HG03039 (cell line): Measurements from ENCODE around the gene JAKMIP2.

Experiments
- ATAC-seq: cut with Tn5 transposase; IDR thresholded peaks from one replicate; pipeline ENCODE4 v1.9.1; 2021; ENCODE audit warnings: mild to moderate bottlenecking, moderate library complexity; ENCODE audit not compliant: unreplicated experiment

The JAKMIP2 gene

GRCh38 chr5:147704544-147704943 lies 78.0 kb downstream of the JAKMIP2 start:
- ATAC-seq = no peak

DNA sequence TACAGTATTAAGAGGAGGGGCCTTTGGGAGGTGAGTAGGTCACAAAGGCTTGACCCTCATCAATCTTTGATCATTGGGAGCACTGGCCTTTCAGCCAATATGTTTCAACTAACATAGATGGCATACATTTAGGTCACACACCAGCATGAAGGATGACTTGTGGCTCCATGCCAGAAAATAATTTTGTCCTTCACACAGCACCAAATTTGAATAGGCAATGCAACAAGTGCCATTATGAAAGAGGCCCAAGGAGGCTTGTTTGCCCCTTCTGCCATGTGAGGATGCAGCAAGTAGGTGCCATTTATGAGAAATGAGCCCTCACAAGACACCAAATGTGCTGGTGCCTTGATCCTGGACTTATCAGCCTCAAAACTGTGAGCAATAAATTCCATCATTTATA lies 81.1 kb downstream of the JAKMIP2 start:
- no peak for ATAC-seq

- ATAC-seq = no peak
Measured at GRCh38 chr5:147699496-147700088, 82.9 kb downstream of the JAKMIP2 start.

GRCh38 chr5:147697380-147697779 lies 85.1 kb downstream of the JAKMIP2 start:
- no peak for ATAC-seq

DNA sequence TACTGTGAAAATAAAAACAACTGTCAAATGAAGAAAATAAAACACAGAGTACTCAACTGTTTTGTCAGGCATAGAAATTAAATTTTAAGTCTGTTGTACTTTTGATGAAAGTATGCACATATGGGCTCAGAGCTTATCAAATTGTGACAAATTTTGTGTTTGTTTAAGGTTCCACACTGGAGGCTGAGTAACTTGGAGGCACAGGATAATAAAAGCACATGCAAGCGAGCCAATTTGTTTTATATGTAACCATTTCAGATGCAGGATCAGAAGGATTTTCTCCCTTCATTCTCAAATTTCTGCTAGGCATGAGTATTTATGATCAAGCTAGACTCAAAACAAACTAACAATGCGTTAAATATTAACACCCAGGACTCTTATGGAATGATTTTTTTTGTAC lies 87.8 kb downstream of the JAKMIP2 start:
- ATAC-seq = no peak

DNA sequence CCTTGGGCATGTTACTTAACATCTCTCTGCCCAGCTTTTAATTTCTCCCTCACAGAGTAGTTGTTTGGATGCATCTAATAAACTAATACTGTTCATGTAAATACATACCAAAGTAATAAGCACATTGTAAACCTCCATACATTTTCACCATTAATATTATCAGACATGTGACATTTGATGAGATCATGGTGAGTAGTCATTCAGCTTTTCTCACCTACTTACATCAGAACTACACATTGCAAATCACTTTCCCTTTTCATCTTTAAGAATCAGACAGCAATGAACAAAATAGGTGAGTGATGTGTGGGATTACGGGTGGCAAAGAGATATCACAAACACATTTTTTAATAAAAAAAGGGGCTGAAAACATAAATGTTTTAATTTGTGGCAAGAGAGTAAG lies 89.3 kb downstream of the JAKMIP2 start:
- ATAC-seq = no peak

DNA sequence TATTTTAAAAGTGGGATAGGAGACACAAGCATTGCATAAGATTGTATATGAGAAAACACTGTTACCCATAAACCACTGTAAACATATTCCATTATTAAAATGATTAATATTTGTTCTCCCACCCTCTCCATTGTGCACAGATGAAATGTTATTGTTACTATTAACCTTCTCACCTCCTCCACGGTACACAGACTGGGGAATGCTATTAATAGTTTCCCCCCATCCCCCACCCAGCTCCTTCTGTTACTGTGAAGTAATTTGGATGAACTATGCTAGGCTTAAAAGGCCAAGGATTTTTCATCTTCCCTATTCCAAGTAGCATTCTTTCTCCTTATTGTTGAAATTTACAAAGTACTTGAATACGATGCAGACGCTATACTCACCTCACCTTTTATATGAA lies 91.4 kb downstream of the JAKMIP2 start:
- ATAC-seq = no peak

DNA sequence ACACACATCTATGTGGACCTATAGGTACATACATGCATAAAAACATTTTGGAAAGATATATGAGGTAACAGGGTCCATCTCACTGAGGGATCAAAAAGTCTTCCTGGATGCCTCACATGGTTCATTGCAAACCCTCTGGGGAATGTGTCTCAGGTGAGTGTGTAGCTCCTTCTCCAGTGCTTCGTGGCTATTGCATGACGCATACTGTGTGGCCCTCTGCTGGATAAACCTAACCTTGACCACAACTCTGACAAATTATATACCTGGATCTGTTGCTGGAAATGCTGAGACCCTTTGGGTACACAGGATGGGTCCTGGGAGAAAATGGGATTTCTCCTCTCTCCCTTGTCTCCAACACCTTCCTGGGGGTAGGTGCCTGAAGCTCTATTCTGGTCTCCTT lies 91.9 kb downstream of the JAKMIP2 start:
- no peak for ATAC-seq

GRCh38 chr5:147689426-147689825 lies 93.1 kb downstream of the JAKMIP2 start:
- ATAC-seq = no peak

GRCh38 chr5:147688656-147689356 lies 93.7 kb downstream of the JAKMIP2 start:
- ATAC-seq = no peak

DNA sequence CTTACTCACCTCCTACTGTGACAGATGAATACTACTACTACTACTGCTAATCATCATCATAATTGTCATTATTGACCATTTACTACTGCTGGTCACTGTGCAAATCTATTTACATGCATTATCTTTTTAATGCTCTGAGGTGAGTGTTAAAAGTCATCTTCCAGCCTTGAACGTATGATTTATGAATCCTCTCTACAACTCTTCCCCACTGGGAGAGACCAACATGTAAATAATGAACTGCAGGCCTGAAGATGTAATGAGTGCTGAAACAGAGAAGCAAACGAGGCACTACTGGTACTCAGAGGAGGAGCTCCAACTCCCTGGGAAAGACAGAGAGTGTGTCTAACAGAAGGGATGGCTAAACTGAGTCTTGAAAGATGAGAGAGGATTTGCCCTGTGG lies 95.4 kb downstream of the JAKMIP2 start:
- no peak for ATAC-seq

DNA sequence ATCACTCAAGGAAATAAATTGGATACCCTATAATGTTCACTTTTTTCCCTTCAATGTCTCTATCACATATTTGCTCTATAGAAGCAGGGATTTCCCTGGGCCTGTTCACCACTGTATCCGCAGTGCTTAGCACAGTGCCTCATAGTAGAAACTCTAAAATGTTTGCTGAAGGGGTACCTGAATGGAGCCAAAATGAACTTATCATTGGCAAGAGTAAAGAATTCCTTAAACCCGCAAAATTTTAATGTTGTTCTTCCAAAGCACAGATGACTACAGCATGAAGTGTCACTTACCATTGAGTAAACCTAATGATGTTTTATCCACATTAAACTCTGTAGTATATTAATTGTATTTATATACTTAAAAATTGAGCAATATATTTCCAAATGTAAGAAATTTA lies 96.1 kb downstream of the JAKMIP2 start:
- ATAC-seq = no peak

GRCh38 chr5:147685993-147686392 lies 96.5 kb downstream of the JAKMIP2 start:
- no peak for ATAC-seq

DNA sequence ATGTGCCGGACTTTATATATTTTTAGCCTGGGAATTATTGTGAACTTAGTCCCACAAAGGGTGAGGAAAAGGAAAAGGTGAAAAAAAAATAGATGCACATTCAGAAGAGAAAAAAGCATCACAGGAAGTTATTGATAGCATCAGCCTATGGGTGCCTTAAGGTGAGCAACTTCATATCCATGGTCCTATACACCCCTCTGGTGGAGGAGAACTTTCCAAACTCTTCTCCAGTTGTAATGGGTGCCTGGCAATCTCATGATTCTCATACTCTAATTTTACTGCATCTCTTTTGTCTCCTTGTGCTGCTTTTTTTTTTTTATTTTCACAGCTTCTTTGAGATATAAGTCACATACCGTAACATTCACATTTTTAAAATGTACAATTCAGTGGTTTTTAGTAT lies 107.4 kb downstream of the JAKMIP2 start:
- ATAC-seq = no peak

- no peak for ATAC-seq
Measured at GRCh38 chr5:147674411-147674810, 108.1 kb downstream of the JAKMIP2 start.

DNA sequence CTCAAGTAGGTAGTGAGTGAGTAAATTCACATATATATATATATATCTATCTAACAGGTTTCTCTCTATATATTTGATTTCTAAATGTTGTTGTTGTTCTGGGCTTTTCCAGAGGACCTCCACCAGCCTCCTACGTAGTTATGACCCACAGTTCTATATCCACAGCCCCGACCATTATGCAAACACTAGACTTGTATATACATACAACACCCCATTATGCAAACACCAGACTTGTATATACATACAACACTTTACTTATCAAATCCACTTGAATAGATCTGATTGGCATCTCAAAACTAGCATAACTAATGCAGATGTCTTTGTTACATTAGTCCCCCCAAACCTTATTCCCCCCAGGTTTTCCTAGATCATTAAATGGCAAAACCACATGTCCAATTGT lies 108.7 kb downstream of the JAKMIP2 start:
- no peak for ATAC-seq

DNA sequence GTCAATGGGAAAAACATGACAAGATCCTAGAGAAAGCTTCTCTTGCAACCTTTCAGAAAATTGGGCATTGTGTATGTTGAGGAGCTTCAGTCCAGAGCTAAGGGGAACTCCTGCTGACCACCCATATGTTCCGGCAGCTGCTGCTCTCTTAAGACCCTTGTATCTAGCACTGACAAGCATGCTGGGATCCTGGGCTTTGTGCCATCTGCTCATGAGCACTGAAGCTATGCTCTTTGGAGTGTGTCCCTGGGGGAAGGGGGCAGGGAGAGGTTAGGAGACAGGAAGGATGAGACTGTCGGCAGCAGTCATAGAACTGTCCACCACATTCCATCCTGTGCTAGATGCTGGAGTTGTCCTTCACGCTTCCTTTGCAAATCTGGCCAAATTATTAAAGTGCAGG lies 109.3 kb downstream of the JAKMIP2 start:
- no peak for ATAC-seq

DNA sequence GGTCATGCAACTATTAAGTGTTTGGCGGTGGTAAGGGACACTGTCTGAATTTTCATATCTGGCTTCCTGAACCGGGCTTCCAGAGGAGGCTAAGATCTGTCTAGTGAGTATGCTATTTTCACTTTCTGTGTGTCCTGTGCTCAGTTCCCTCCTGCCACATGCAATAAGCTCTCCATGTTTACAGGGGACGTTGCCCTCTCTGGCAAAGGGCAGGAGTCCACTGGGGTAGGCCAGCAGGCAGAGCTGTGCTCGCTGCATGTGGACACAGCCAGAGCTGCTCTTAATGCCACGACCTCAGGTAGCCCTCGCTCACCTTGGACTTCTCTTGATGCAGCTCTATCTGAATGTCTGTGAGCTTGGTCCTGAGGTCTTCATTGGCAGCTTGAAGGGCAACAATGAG lies 111.2 kb downstream of the JAKMIP2 start:
- no peak for ATAC-seq

- no peak for ATAC-seq
Measured at GRCh38 chr5:147670815-147671214, 111.7 kb downstream of the JAKMIP2 start.

GRCh38 chr5:147669169-147669869 lies 113.2 kb downstream of the JAKMIP2 start:
- ATAC-seq = no peak

DNA sequence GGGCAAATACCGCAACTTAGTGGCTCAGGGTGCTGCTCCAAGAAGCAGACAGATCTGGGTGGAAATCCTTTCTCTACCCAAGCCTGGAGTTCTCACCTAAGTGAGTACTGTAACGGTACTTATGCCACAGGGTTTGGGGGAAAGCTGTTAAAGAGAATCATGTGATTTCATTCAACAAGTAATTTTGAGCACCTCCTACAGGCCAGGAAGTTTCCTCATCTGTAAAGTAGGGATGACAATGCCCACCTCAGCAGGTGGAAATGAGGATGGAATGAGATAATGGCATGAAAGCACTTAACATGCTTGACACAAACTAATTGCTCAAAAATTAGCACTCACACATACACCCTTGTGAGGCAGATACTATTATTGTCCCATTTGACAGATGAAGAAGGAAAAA lies 114.1 kb downstream of the JAKMIP2 start:
- ATAC-seq = no peak

GRCh38 chr5:147667363-147667762 lies 115.2 kb downstream of the JAKMIP2 start:
- no peak for ATAC-seq
